Measurements from ENCODE around the gene AGRP. TPM values are rescaled to one million over a fixed set of nuclear protein-coding genes. Genes with fewer than 3 reads are reported as not detected.

The AGRP gene
- total and polyA plus RNA-seq, 2 donors from 2014 or later = 2.7 TPM; not detected in 1

- H3K27ac ChIP-seq (ENCODE audit: low read depth in 2 of 2, low read length in 2 of 2) = peak overlapping the region; percentile 92 to 94
- no peaks in the 10 kb centered on the region for H3K27me3 ChIP-seq (ENCODE audit: control insufficient read depth, insufficient read depth, low read length)
- peaks cover 3 to 12% (median 8%) of the 10 kb centered on the region in 3 donors for H3K36me3 ChIP-seq (ENCODE audit: control insufficient read depth in 2 of 3, insufficient read depth in 3 of 3, low read length in 3 of 3)
- no peaks in the 10 kb centered on the region for H3K9me3 ChIP-seq (ENCODE audit: control insufficient read depth in 2 of 3, insufficient read depth in 1 of 3, low read length in 3 of 3)
- no peak for TF ChIP-seq CTCF (IDR thresholded peaks at IDR 0.05; ENCODE audit: borderline replicate concordance, extremely low read depth, insufficient read depth)
- H3K4me3 ChIP-seq (ENCODE audit: low read length in 3 of 3) = no peak overlapping the region
- intact Hi-C loops (cut with DNase I) = no loop called here
- peak overlapping the region in 2 of 3 donors; percentile 11 to 52 for H3K9ac ChIP-seq (ENCODE audit: low read length in 3 of 3)
- peaks cover 3 to 77% (median 70%) of the 10 kb centered on the region in 3 donors for H3K4me1 ChIP-seq (ENCODE audit: control insufficient read depth in 2 of 3, insufficient read depth in 2 of 3, low read depth in 1 of 3, low read length in 3 of 3)
- DNase-seq = no peak
- FAIRE-seq = no peak
These were observed 40.6 kb downstream of the AGRP start for GRCh38 chr16:67442581-67443255.

GRCh38 chr16:67441907-67442306 lies 41.4 kb downstream of the AGRP start:
- H3K36me3 ChIP-seq (ENCODE audit: control insufficient read depth in 2 of 3, insufficient read depth in 3 of 3, low read length in 3 of 3) = peaks cover 3 to 21% (median 11%) of the 10 kb centered on the region in 3 donors
- TF ChIP-seq CTCF (IDR thresholded peaks at IDR 0.05; ENCODE audit: borderline replicate concordance, extremely low read depth, insufficient read depth) = no peak
- H3K27me3 ChIP-seq (ENCODE audit: control insufficient read depth, insufficient read depth, low read length) = no peaks in the 10 kb centered on the region
- no peaks in the 10 kb centered on the region for H3K9me3 ChIP-seq (ENCODE audit: control insufficient read depth in 2 of 3, insufficient read depth in 1 of 3, low read length in 3 of 3)
- DNase-seq = no peak
- peak overlapping the region; percentile 92 to 94 for H3K27ac ChIP-seq (ENCODE audit: low read depth in 2 of 2, low read length in 2 of 2)
- FAIRE-seq = no peak
- no peak overlapping the region for H3K4me3 ChIP-seq (ENCODE audit: low read length in 3 of 3)
- H3K9ac ChIP-seq (ENCODE audit: low read length in 3 of 3) = peak overlapping the region in 1 of 3 donors; percentile 52
- peaks cover 3 to 70% (median 62%) of the 10 kb centered on the region in 3 donors for H3K4me1 ChIP-seq (ENCODE audit: control insufficient read depth in 2 of 3, insufficient read depth in 2 of 3, low read depth in 1 of 3, low read length in 3 of 3)
- intact Hi-C loops (cut with DNase I) = no loop called here

GRCh38 chr16:67441271-67441753 lies 42.0 kb downstream of the AGRP start:
- Histone ChIP-seq H3K9me3 (ENCODE audit: control insufficient read depth in 2 of 3, insufficient read depth in 1 of 3, low read length in 3 of 3) (no peaks in the 10 kb centered on the region), H3K4me3 (ENCODE audit: low read length in 3 of 3) (no peak overlapping the region), H3K4me1 (ENCODE audit: control insufficient read depth in 2 of 3, insufficient read depth in 2 of 3, low read depth in 1 of 3, low read length in 3 of 3) (peaks cover 3 to 66% (median 56%) of the 10 kb centered on the region in 3 donors), H3K9ac (ENCODE audit: low read length in 3 of 3) (peak overlapping the region in 1 of 3 donors; percentile 52), H3K36me3 (ENCODE audit: control insufficient read depth in 2 of 3, insufficient read depth in 3 of 3, low read length in 3 of 3) (peaks cover 3 to 25% (median 15%) of the 10 kb centered on the region in 3 donors), H3K27ac (ENCODE audit: low read depth in 2 of 2, low read length in 2 of 2) (peak overlapping the region; percentile 92 to 94), H3K27me3 (ENCODE audit: control insufficient read depth, insufficient read depth, low read length) (no peaks in the 10 kb centered on the region)
- peak in 4 of 5 donors; percentile 45 to 98 (median 69) for DNase-seq
- FAIRE-seq = no peak
- no peak for TF ChIP-seq CTCF (IDR thresholded peaks at IDR 0.05; ENCODE audit: borderline replicate concordance, extremely low read depth, insufficient read depth)
- intact Hi-C loops (cut with DNase I) = no loop called here
